ENCODE measurements around the gene CNTNAP2.

The CNTNAP2 gene

DNA sequence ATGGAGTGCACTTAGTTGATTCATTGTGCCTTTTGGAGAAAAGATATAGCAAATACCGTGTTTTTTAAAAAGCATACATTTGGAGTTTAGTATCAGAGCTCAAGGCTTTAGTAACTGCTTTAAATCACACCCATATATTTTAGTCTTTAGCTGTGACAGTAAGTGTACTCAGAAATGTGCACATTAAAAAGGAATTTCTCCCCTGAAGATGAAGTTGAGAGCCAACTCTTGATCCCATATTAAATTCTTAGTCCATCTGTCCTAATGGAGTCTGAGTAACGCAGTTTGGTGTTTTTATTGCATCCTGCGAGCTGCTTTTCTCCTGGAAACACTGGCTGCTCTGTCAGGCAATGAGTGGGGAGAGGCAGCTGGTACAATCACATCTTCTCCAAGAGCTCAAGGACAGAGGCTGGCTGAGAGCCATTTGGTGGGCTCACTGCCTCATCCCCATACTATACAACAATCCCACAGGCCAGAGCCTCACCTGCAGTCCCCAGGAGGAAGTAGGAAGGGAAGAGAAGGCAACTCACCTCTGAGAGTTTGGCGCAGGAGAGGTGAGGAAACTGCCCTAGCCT is 2000.3 kb downstream of the CNTNAP2 start:
- ChIA-PET CTCF (interaction anchor here (1.1 to 1.2 kb wide), 2 partner anchors 126 to 146 kb away, joined by 3 to 5 read pairs; no protein-coding TSS in a partner anchor), POLR2A (no interaction called here)
- Histone ChIP-seq H3K4me3 (ENCODE audit: low read depth, low read length) (no peak overlapping the region), H3K9me3 (ENCODE audit: control insufficient read depth, insufficient read depth, low read depth, low read length) (no peaks in the 10 kb centered on the region), H3K4me1 (ENCODE audit: control insufficient read depth, insufficient read depth, low read length) (no peaks in the 10 kb centered on the region), H3K27ac (ENCODE audit: extremely low read depth, low read depth, low read length) (no peak overlapping the region), H3K36me3 (ENCODE audit: control insufficient read depth in 2 of 2, insufficient read depth in 1 of 2, low read length in 2 of 2) (no peaks in the 10 kb centered on the region)
- TF ChIP-seq YY2 (tag by site-specific recombination; IDR thresholded peaks at IDR 0.05) (no peak), ZNF335 (tag by site-specific recombination; conservative IDR thresholded peaks at IDR 0.05) (no peak), ZNF16 (tag by site-specific recombination; IDR thresholded peaks at IDR 0.05; ENCODE audit: low read depth) (no peak), ZBTB48 (tag by site-specific recombination; IDR thresholded peaks at IDR 0.05) (no peak), ZNF366 (tag by site-specific recombination; conservative IDR thresholded peaks at IDR 0.05) (no peak), ZNF266 (tag by site-specific recombination; IDR thresholded peaks at IDR 0.05; ENCODE audit: low read depth) (no peak), ZFP37 (tag by site-specific recombination; IDR thresholded peaks at IDR 0.05) (no peak), TCF7L2 (IDR thresholded peaks at IDR 0.05; ENCODE audit: borderline replicate concordance, low read depth, low read length) (no peak), ZNF626 (tag by site-specific recombination; IDR thresholded peaks at IDR 0.05) (no peak), HOXA7 (CRISPR knock-in tag; IDR thresholded peaks at IDR 0.05; ENCODE audit: borderline replicate concordance) (no peak), ZSCAN16 (tag by site-specific recombination; IDR thresholded peaks at IDR 0.05) (no peak), FEZF1 (tag by site-specific recombination; IDR thresholded peaks at IDR 0.05) (no peak)
- TF ChIP-seq, protein P1, sequence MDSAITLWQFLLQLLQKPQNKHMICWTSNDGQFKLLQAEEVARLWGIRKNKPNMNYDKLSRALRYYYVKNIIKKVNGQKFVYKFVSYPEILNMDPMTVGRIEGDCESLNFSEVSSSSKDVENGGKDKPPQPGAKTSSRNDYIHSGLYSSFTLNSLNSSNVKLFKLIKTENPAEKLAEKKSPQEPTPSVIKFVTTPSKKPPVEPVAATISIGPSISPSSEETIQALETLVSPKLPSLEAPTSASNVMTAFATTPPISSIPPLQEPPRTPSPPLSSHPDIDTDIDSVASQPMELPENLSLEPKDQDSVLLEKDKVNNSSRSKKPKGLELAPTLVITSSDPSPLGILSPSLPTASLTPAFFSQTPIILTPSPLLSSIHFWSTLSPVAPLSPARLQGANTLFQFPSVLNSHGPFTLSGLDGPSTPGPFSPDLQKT (IDR thresholded peaks at IDR 0.05; ENCODE audit: borderline replicate concordance, low read depth, low read length): no peak

DNA sequence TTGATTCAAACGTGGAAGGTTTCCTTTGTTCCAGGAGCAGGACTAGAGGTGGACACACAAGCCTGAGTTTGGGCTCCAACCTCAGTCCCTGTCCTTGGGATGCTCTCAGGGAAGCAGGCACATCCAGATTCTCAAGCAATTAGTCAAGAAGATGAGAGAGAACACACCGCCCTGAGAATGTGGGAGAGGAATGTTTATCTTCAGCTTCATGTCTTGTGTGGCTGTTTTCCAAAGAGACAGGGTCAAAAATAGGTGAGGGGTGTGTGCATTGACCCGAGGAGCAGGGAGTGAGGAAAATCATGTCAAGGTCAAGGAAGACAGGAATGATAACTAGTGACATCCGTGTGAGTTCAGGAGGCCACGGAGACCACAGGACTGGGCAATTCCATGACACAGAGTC is 2001.8 kb downstream of the CNTNAP2 start:
- H3K4me3 ChIP-seq (ENCODE audit: low read depth, low read length): no peak overlapping the region
- H3K9me3 ChIP-seq (ENCODE audit: control insufficient read depth, insufficient read depth, low read depth, low read length): no peaks in the 10 kb centered on the region
- H3K4me1 ChIP-seq (ENCODE audit: control insufficient read depth, insufficient read depth, low read length): no peaks in the 10 kb centered on the region
- no peaks in the 10 kb centered on the region for H3K36me3 ChIP-seq (ENCODE audit: control insufficient read depth in 2 of 2, insufficient read depth in 1 of 2, low read length in 2 of 2)
- TF ChIP-seq ZNF18 (tag by site-specific recombination; IDR thresholded peaks at IDR 0.05) (no peak), ZNF324 (tag by site-specific recombination; IDR thresholded peaks at IDR 0.05) (no peak), ZNF624 (tag by site-specific recombination; IDR thresholded peaks at IDR 0.05) (no peak), TCF7L2 (IDR thresholded peaks at IDR 0.05; ENCODE audit: borderline replicate concordance, low read depth, low read length) (no peak), ZNF704 (tag by site-specific recombination; IDR thresholded peaks at IDR 0.05) (no peak), ZIC2 (tag by site-specific recombination; IDR thresholded peaks at IDR 0.05) (no peak), ZNF404 (tag by site-specific recombination; IDR thresholded peaks at IDR 0.05) (no peak), YY1 (tag by site-specific recombination; IDR thresholded peaks at IDR 0.05) (no peak), ZNF561 (tag by site-specific recombination; IDR thresholded peaks at IDR 0.05; ENCODE audit: borderline replicate concordance) (no peak), ZNF776 (tag by site-specific recombination; IDR thresholded peaks at IDR 0.05; ENCODE audit: borderline replicate concordance) (no peak)
- ChIA-PET POLR2A (no interaction called here), CTCF (no interaction called here)
- H3K27ac ChIP-seq (ENCODE audit: extremely low read depth, low read depth, low read length): no peak overlapping the region
